Spleen (tissue), 7 donors: Measurements from ENCODE around the gene MGAT4B.

Experiments
- CTCF ChIP-seq, 11 experiments: fragments of 200-600 bp in 7 of 11; fragments of 450-650 bp in 4 of 11; sonication (generic) in 4 of 11; IDR thresholded peaks in 8 of 11; conservative IDR thresholded peaks in 3 of 11; 1 replicate in 7 of 11; 2 replicates in 4 of 11; pipeline versions ENCODE4 v1.4.0 to v1.8.0; 2016 to 2021; ENCODE audit warnings: antibody characterized with exemption in 11 of 11, inconsistent platforms in 4 of 11, mild to moderate bottlenecking in 1 of 11
- POLR2A ChIP-seq, 3 donors: fragments of 450-650 bp; IDR thresholded peaks; one replicate each; pipeline ENCODE4 v1.5.1; 2017; ENCODE audit warnings: antibody characterized with exemption in 3 of 3, mild to moderate bottlenecking in 1 of 3
- POLR2AphosphoS5 ChIP-seq, 3 donors: sonication (generic); formaldehyde crosslinking; IDR thresholded peaks; one replicate each; pipeline ENCODE4 v1.5.1; 2017; ENCODE audit warnings: antibody characterized with exemption in 3 of 3
- donor health status: DM: no; HTN: no; CAD: no; lungs with moderate emphysema.
- donor health status: DM: no; HTN: no; CAD: no.
- donor health status: DM: no; HTN: no; CAD: no.

GRCh38 chr5:179804555-179804947 lies 2.1 kb downstream of the MGAT4B start:
- TF ChIP-seq CTCF (IDR thresholded peaks at IDR 0.05 in 8 of 11, conservative IDR thresholded peaks at IDR 0.05 in 3 of 11) (no peak), POLR2AphosphoS5 (IDR thresholded peaks at IDR 0.05) (no peak), POLR2A (IDR thresholded peaks at IDR 0.05) (no peak)
